Smooth muscle cell (in vitro differentiated cells): ENCODE measurements around the gene RIPK3. TPM values are rescaled to one million over a fixed set of nuclear protein-coding genes. Genes with fewer than 3 reads are reported as not detected.

Experiments used
- DNase-seq: peaks from one replicate; lab custom pipeline; 2025; ENCODE audit not compliant: unreplicated experiment; lab: John Stamatoyannopoulos, UW
- H2AFZ ChIP-seq: fragments of 200-600 bp; sonication (generic); 2 replicates; pipeline ENCODE4 v1.6.0; 2016; ENCODE audit warnings: antibody characterized with exemption, low read depth, mild to moderate bottlenecking
- H3F3A ChIP-seq: fragments of 200-600 bp; sonication (generic); 2 replicates; pipeline ENCODE4 v1.6.0; 2017; ENCODE audit warnings: antibody characterized with exemption, low read depth
- H3K27ac ChIP-seq: fragments of 200-600 bp; sonication (generic); 2 replicates; pipeline ENCODE4 v1.5.1; 2016; ENCODE audit warnings: low read depth, mild to moderate bottlenecking
- H3K27me3 ChIP-seq: fragments of 200-600 bp; sonication (generic); 2 replicates; pipeline ENCODE4 v1.6.1; 2016; ENCODE audit warnings: low read depth, mild to moderate bottlenecking
- H3K36me3 ChIP-seq: fragments of 200-600 bp; sonication (generic); 2 replicates; pipeline ENCODE4 v1.5.1; 2016; ENCODE audit warnings: low read depth
- H3K4me1 ChIP-seq: fragments of 200-600 bp; sonication (generic); 2 replicates; pipeline ENCODE4 v1.5.1; 2016; ENCODE audit warnings: low read depth
- H3K4me2 ChIP-seq: fragments of 200-600 bp; sonication (generic); 2 replicates; pipeline ENCODE4 v1.6.0; 2016; ENCODE audit warnings: mild to moderate bottlenecking
- H3K4me3 ChIP-seq: fragments of 200-600 bp; sonication (generic); 2 replicates; pipeline ENCODE4 v1.5.1; 2016; ENCODE audit warnings: mild to moderate bottlenecking
- H3K79me2 ChIP-seq: fragments of 200-600 bp; sonication (generic); 2 replicates; pipeline ENCODE4 v1.6.0; 2016; ENCODE audit warnings: low read depth, mild to moderate bottlenecking
- H3K9ac ChIP-seq: fragments of 200-600 bp; sonication (generic); 2 replicates; pipeline ENCODE4 v1.6.0; 2016; ENCODE audit warnings: low read depth
- H3K9me3 ChIP-seq: fragments of 200-600 bp; sonication (generic); replicated peaks from 2 replicates; pipeline ENCODE4 v1.5.1; 2016; ENCODE audit warnings: low read depth
- H4K20me1 ChIP-seq: fragments of 200-600 bp; sonication (generic); 2 replicates; pipeline ENCODE4 v1.6.0; 2016; ENCODE audit warnings: low read depth
- WGBS: methylation state at CpG from one replicate; pipeline ENCODE4 v1.1.7; 2016; ENCODE audit warnings: low lambda C conversion rate; 5-methylcytosine and 5-hydroxymethylcytosine counted together
- polyA plus RNA-seq: library from polyadenylated mRNA; unstranded; fragments of >200 nt; fragmentation: Nextera tagmentation; extraction: Ambion mirVana; gene quantifications from 2 replicates; pipeline ENCODE4 v1.2.1, GENCODE V29; 2016
- small RNA-seq: library from RNA; depleted of rRNA; stranded (forward); fragments of <200 nt; gene quantifications from one replicate; pipeline ENCODE3, GENCODE V24; 2014
- total RNA-seq: library from RNA; depleted of rRNA; stranded (reverse); fragments of >200 nt; gene quantifications from 2 replicates; pipeline ENCODE4 v1.2.3, GENCODE V29; 2014
- TF ChIP-seq, protein P1 (sequence below): fragments of 200-600 bp; sonication (generic); IDR thresholded peaks from 2 replicates; pipeline ENCODE4 v1.5.1; 2017; ENCODE audit warnings: borderline replicate concordance, mild to moderate bottlenecking, antibody characterized with exemption; ENCODE audit not compliant: insufficient read depth, poor library complexity, severe bottlenecking

Gene RIPK3
- total and polyA plus RNA-seq, 2 experiments from 2014 or later, result 1.3 TPM; not detected in 1

DNA sequence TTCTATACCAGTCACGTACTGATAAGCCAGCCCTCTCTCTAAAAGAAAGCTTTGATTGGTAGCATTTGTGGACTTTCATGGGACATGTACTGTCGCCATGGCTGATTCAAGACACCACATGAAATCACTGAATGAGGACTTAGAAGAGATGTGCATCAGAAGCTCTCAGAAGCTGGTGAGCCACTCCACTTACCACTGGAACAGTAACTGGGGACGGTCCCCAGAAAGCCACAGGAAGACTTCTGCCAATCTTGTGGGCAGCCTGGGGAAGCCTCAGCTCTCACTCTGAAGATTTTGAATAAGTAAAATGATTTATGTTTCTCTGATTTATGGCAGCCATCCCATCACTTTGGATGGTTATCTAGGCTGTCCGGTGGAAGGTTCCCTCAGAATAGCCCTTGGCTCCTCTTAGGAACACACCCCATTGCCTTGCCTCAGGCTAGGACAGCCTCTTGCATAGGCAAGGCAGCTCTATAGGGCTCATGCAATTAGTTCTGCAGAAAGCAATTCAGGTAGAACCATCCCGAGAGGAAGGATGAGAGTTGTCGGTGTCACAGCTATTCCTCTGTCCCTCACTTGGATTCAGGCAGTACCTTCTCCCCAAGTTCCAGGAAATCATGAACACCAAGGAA is 50.0 kb downstream of the RIPK3 start:
- TF ChIP-seq, protein P1, sequence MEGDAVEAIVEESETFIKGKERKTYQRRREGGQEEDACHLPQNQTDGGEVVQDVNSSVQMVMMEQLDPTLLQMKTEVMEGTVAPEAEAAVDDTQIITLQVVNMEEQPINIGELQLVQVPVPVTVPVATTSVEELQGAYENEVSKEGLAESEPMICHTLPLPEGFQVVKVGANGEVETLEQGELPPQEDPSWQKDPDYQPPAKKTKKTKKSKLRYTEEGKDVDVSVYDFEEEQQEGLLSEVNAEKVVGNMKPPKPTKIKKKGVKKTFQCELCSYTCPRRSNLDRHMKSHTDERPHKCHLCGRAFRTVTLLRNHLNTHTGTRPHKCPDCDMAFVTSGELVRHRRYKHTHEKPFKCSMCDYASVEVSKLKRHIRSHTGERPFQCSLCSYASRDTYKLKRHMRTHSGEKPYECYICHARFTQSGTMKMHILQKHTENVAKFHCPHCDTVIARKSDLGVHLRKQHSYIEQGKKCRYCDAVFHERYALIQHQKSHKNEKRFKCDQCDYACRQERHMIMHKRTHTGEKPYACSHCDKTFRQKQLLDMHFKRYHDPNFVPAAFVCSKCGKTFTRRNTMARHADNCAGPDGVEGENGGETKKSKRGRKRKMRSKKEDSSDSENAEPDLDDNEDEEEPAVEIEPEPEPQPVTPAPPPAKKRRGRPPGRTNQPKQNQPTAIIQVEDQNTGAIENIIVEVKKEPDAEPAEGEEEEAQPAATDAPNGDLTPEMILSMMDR, result no peak
- DNase-seq, result no peak
- Histone ChIP-seq H4K20me1 (no peaks in the 10 kb centered on the region), H3K79me2 (no peaks in the 10 kb centered on the region), H3K27ac (no peak overlapping the region), H3K9ac (no peak overlapping the region), H3F3A (no peaks in the 10 kb centered on the region), H3K36me3 (no peaks in the 10 kb centered on the region), H3K4me3 (no peak overlapping the region), H3K9me3 (no peaks in the 10 kb centered on the region), H3K4me2 (no peak overlapping the region), H3K4me1 (no peaks in the 10 kb centered on the region), H3K27me3 (no peaks in the 10 kb centered on the region), H2AFZ (no peak overlapping the region)
- WGBS, result 95% methylated on average over 6 of the region's 6 CpGs

DNA sequence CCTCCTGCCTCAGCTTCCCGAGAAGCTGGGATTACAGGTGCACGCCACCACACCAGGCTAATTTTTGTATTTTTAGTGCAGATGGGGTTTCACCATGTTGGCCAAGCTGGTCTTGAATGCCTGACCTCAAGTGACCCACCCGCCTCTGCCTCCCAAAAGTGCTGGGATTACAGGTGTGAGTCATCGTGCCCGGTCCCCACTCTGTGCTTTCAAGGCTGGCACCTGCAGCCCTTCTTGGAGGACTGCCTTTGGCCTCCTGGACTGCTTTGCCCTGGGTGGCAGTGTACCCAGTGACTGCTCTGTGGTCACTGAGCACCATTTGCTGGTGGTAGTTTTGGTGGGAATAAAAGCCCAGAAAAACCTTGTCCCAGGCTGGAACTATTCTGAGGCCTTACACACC is 52.8 kb downstream of the RIPK3 start:
- Histone ChIP-seq H4K20me1 (no peaks in the 10 kb centered on the region), H3K4me3 (no peak overlapping the region), H3K79me2 (no peaks in the 10 kb centered on the region), H2AFZ (no peak overlapping the region), H3K9ac (no peak overlapping the region), H3F3A (no peaks in the 10 kb centered on the region), H3K9me3 (no peaks in the 10 kb centered on the region), H3K4me1 (no peaks in the 10 kb centered on the region), H3K27me3 (no peaks in the 10 kb centered on the region), H3K36me3 (no peaks in the 10 kb centered on the region), H3K4me2 (no peak overlapping the region), H3K27ac (no peak overlapping the region)
- TF ChIP-seq, protein P1, result no peak
- WGBS, result 93% methylated on average over 5 of the region's 5 CpGs
- no peak for DNase-seq

Small RNA genes within 50 kb of the gene (small RNA-seq; reads per million reads assigned to genes)
- not detected for gene RF00026

Other genes with a start within 250 kb of the RIPK3 start
Only the 30 nearest of the 33 such genes appear.
- 0.18 and 1.9 TPM in 2 replicates for gene NRL, start 225.0 kb downstream of the RIPK3 start, total RNA-seq
- gene NRL, start 225.0 kb downstream of the RIPK3 start, polyA plus RNA-seq, result 1.3 and 2.6 TPM in 2 replicates
- gene FITM1, start 209.3 kb downstream of the RIPK3 start, total RNA-seq, result 2.7 TPM in 1 of 2 replicates, not detected in the other
- gene FITM1, start 209.3 kb downstream of the RIPK3 start, polyA plus RNA-seq, result 0.31 and 1.1 TPM in 2 replicates
- gene PSME1, start 203.8 kb downstream of the RIPK3 start, total RNA-seq, result 41.4 and 49.4 TPM in 2 replicates
- 94.1 and 114 TPM in 2 replicates for gene PSME1, start 203.8 kb downstream of the RIPK3 start, polyA plus RNA-seq
- gene EMC9, start 198.4 kb downstream of the RIPK3 start, total RNA-seq, result 6.3 and 13.0 TPM in 2 replicates
- 11.9 and 16.9 TPM in 2 replicates for gene EMC9, start 198.4 kb downstream of the RIPK3 start, polyA plus RNA-seq
- gene PSME2, start 193.4 kb downstream of the RIPK3 start, total RNA-seq, result 40.7 and 53.2 TPM in 2 replicates
- 164 and 166 TPM in 2 replicates for gene PSME2, start 193.4 kb downstream of the RIPK3 start, polyA plus RNA-seq
- 39.3 and 74.8 TPM in 2 replicates for gene RNF31, start 192.5 kb downstream of the RIPK3 start, total RNA-seq
- gene RNF31, start 192.5 kb downstream of the RIPK3 start, polyA plus RNA-seq, result 23.3 and 25.4 TPM in 2 replicates
- 38.2 and 42.7 TPM in 2 replicates for gene IRF9, start 178.7 kb downstream of the RIPK3 start, total RNA-seq
- 42.0 and 58.3 TPM in 2 replicates for gene IRF9, start 178.7 kb downstream of the RIPK3 start, polyA plus RNA-seq
- gene REC8, start 167.9 kb downstream of the RIPK3 start, total RNA-seq, result 5.7 and 9.3 TPM in 2 replicates
- gene REC8, start 167.9 kb downstream of the RIPK3 start, polyA plus RNA-seq, result 16.8 and 26.7 TPM in 2 replicates
- 14.7 and 82.6 TPM in 2 replicates for gene IPO4, start 151.2 kb downstream of the RIPK3 start, total RNA-seq
- gene IPO4, start 151.2 kb downstream of the RIPK3 start, polyA plus RNA-seq, result 20.5 and 26.6 TPM in 2 replicates
- gene TM9SF1, start 144.6 kb downstream of the RIPK3 start, total RNA-seq, result 66.6 and 72.1 TPM in 2 replicates
- 86.5 and 95.8 TPM in 2 replicates for gene TM9SF1, start 144.6 kb downstream of the RIPK3 start, polyA plus RNA-seq
- 0.85 TPM in 1 of 2 replicates, not detected in the other for gene TSSK4, start 134.3 kb downstream of the RIPK3 start, total RNA-seq
- gene TSSK4, start 134.3 kb downstream of the RIPK3 start, polyA plus RNA-seq, result 0.89 and 1.3 TPM in 2 replicates
- gene CHMP4A, start 126.5 kb downstream of the RIPK3 start, total RNA-seq, result 29.7 and 32.5 TPM in 2 replicates
- 46.8 and 63.9 TPM in 2 replicates for gene CHMP4A, start 126.5 kb downstream of the RIPK3 start, polyA plus RNA-seq
- 31.0 and 33.0 TPM in 2 replicates for gene MDP1, start 123.9 kb downstream of the RIPK3 start, total RNA-seq
- gene MDP1, start 123.9 kb downstream of the RIPK3 start, polyA plus RNA-seq, result 36.8 and 42.3 TPM in 2 replicates
- 209 and 211 TPM in 2 replicates for gene NEDD8, start 107.6 kb downstream of the RIPK3 start, total RNA-seq
- 375 and 432 TPM in 2 replicates for gene NEDD8, start 107.6 kb downstream of the RIPK3 start, polyA plus RNA-seq
- gene GMPR2, start 107.1 kb downstream of the RIPK3 start, total RNA-seq, result 38.8 and 65.0 TPM in 2 replicates
- gene GMPR2, start 107.1 kb downstream of the RIPK3 start, polyA plus RNA-seq, result 43.4 and 55.9 TPM in 2 replicates
- 27.9 and 38.8 TPM in 2 replicates for gene TINF2, start 97.4 kb downstream of the RIPK3 start, total RNA-seq
- gene TINF2, start 97.4 kb downstream of the RIPK3 start, polyA plus RNA-seq, result 43.6 and 52.5 TPM in 2 replicates
- 4.1 and 13.6 TPM in 2 replicates for gene TGM1, start 76.8 kb downstream of the RIPK3 start, total RNA-seq
- 1.6 and 7.7 TPM in 2 replicates for gene TGM1, start 76.8 kb downstream of the RIPK3 start, polyA plus RNA-seq
- gene RABGGTA, start 68.4 kb downstream of the RIPK3 start, total RNA-seq, result 15.4 and 18.5 TPM in 2 replicates
- gene RABGGTA, start 68.4 kb downstream of the RIPK3 start, polyA plus RNA-seq, result 33.4 and 38.2 TPM in 2 replicates
- gene DHRS1, start 40.2 kb downstream of the RIPK3 start, total RNA-seq, result 22.5 and 23.3 TPM in 2 replicates
- 25.2 and 27.4 TPM in 2 replicates for gene DHRS1, start 40.2 kb downstream of the RIPK3 start, polyA plus RNA-seq
- 9.3 and 11.2 TPM in 2 replicates for gene NOP9, start 40.1 kb downstream of the RIPK3 start, total RNA-seq
- 2.7 and 3.3 TPM in 2 replicates for gene NOP9, start 40.1 kb downstream of the RIPK3 start, polyA plus RNA-seq
- gene CIDEB, start 32.0 kb downstream of the RIPK3 start, total RNA-seq, result not detected in 2 replicates
- 0.58 TPM in 1 of 2 replicates, not detected in the other for gene CIDEB, start 32.0 kb downstream of the RIPK3 start, polyA plus RNA-seq
- 2.8 and 6.9 TPM in 2 replicates for gene LTB4R2, start 29.9 kb downstream of the RIPK3 start, total RNA-seq
- gene LTB4R2, start 29.9 kb downstream of the RIPK3 start, polyA plus RNA-seq, result 0.70 and 2.4 TPM in 2 replicates
- gene LTB4R, start 28.5 kb downstream of the RIPK3 start, total RNA-seq, result 2.7 and 2.8 TPM in 2 replicates
- gene LTB4R, start 28.5 kb downstream of the RIPK3 start, polyA plus RNA-seq, result 1.6 and 3.2 TPM in 2 replicates
- gene ADCY4, start 4.9 kb downstream of the RIPK3 start, total RNA-seq, result 0.13 and 0.45 TPM in 2 replicates
- 0.66 TPM in 1 of 2 replicates, not detected in the other for gene ADCY4, start 4.9 kb downstream of the RIPK3 start, polyA plus RNA-seq
- 40.1 and 44.6 TPM in 2 replicates for gene NFATC4, start 28.2 kb upstream of the RIPK3 start, total RNA-seq
- 84.7 and 93.3 TPM in 2 replicates for gene NFATC4, start 28.2 kb upstream of the RIPK3 start, polyA plus RNA-seq
- 38.0 and 41.1 TPM in 2 replicates for gene NYNRIN, start 59.0 kb upstream of the RIPK3 start, total RNA-seq
- 29.5 and 30.3 TPM in 2 replicates for gene NYNRIN, start 59.0 kb upstream of the RIPK3 start, polyA plus RNA-seq
- 1.1 and 3.0 TPM in 2 replicates for gene CBLN3, start 89.7 kb upstream of the RIPK3 start, total RNA-seq
- 1.6 and 2.5 TPM in 2 replicates for gene CBLN3, start 89.7 kb upstream of the RIPK3 start, polyA plus RNA-seq
- gene KHNYN, start 90.0 kb upstream of the RIPK3 start, total RNA-seq, result 43.1 and 55.7 TPM in 2 replicates
- 28.2 and 34.8 TPM in 2 replicates for gene KHNYN, start 90.0 kb upstream of the RIPK3 start, polyA plus RNA-seq
- gene SDR39U1, start 102.8 kb upstream of the RIPK3 start, total RNA-seq, result 20.9 and 21.6 TPM in 2 replicates
- 62.6 and 78.8 TPM in 2 replicates for gene SDR39U1, start 102.8 kb upstream of the RIPK3 start, polyA plus RNA-seq
- gene CMA1, start 168.3 kb upstream of the RIPK3 start, total RNA-seq, result not detected in 2 replicates
- gene CMA1, start 168.3 kb upstream of the RIPK3 start, polyA plus RNA-seq, result not detected in 2 replicates